KOPT-K1 (cell line): ENCODE measurements around the gene NXT1.

Experiments
- H3K27ac ChIP-seq: fragments of 200-600 bp; sonication (generic); 2 replicates; pipeline ENCODE4 v1.5.1; 2016; ENCODE audit warnings: antibody characterized with exemption, mild to moderate bottlenecking, low read depth, low read length; ENCODE audit not compliant: poor library complexity, severe bottlenecking
- H3K36me3 ChIP-seq: fragments of 200-600 bp; sonication (generic); 2 replicates; pipeline ENCODE4 v1.5.1; 2017; ENCODE audit warnings: antibody characterized with exemption, mild to moderate bottlenecking, low read length, moderate library complexity; ENCODE audit not compliant: insufficient read depth
- H3K9me3 ChIP-seq: fragments of 200-600 bp; sonication (generic); 2 replicates; pipeline ENCODE4 v1.5.1; 2017; ENCODE audit warnings: antibody characterized with exemption, low read length, mild to moderate bottlenecking; ENCODE audit not compliant: insufficient read depth, poor library complexity, severe bottlenecking

The NXT1 gene

DNA sequence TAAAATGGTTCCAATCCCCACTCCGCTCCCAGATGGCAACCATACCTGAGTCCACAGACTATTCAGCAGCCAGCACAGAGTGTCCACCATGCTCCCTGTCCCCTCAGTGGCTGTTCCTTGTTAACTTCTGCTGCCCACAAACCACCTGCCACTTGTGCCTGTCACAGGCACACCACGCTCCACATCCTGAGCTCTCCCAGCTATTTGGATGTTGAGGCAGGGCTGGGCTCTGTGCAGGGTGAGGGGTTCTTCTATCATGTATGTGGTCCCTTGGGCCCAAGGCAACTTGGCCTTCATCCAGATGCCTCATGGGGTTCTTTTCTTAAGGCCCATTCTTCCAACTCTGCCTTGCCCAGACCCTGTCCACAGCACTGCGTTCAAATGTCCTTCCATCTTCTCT, 34.0 kb upstream of the NXT1 start:
- Histone ChIP-seq H3K9me3 (peaks cover 4% of the 10 kb centered on the region), H3K36me3 (no peaks in the 10 kb centered on the region), H3K27ac (no peak overlapping the region)

DNA sequence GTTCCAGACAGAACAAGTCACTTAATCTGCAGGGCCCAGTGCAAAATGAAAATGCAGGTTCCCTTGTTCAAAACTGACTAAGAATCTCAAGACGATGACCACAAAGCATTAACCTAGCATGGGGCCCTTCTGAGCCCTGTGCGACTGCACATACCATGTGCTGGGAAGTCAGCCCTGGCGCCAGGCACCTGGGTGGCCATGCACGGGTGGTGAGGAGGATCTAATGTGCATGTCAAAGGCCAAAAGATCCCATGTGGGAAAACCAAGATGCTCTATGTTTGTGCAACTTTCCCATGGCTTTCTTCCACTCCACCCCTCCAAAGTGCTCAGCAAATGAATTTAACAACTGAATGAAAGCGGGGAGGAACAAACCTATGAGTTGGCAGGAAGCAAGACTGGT, 33.5 kb upstream of the NXT1 start:
- H3K9me3 ChIP-seq = peaks cover 4% of the 10 kb centered on the region
- H3K36me3 ChIP-seq = no peaks in the 10 kb centered on the region
- H3K27ac ChIP-seq = no peak overlapping the region

DNA sequence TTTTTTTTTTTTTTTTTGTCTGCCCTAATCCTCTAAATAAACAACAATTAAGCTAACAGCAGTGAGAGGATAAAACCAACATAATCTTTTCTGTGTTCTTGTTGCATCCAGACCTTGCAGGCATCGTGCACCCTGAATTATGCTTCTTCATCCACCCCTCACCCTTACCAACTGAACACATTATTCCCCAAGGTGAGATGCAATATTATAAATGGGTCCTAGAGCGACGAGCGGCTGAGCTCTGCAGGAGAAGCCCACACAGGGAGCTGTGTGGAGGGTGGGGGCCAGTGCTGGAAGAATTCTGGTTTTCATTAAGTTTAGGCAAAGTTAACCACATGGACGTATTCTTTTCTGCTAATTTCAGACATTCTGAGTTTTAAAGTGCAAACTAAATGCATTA, 32.2 kb upstream of the NXT1 start:
- Histone ChIP-seq H3K36me3 (no peaks in the 10 kb centered on the region), H3K9me3 (peaks cover 4% of the 10 kb centered on the region), H3K27ac (no peak overlapping the region)

DNA sequence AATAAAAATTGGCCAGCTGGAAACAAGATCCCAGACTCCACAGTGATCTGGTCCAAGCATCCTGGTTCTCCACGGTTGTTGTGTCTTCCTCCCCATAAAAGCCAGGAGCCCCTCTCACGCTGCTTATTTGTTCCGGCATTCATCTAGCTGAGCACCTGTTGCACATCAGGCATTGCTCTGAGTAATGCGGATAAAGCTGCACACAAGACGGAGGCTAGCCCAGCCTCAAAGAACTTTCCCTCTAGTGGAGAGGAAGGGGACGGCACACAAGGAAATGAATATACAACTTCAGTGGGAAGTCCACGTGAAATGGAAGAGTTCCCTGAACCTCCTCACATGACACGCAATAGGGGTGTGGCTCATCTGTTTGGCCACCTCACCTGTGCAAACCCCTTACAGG, 30.3 kb upstream of the NXT1 start:
- Histone ChIP-seq H3K9me3 (peaks cover 4% of the 10 kb centered on the region), H3K36me3 (no peaks in the 10 kb centered on the region), H3K27ac (no peak overlapping the region)

DNA sequence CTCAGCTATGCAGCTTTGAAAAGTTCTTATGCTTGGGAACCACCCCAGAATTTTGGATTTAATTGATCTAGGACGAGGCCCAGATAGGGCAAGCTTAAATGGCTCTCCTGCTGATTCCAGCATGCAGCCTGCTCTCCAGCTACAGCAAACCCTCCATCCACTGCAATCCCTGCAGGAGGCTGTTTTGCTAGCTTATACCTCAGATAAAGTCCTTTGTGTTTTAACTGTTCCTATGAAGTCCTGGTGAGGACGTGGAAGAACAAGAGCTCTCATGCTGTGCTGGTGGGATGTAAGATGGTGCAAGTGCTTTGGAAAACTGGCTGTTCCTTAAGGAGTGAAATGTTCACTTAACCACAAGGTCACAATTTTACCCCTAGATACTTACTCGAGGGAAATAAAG, 25.5 kb upstream of the NXT1 start:
- H3K27ac ChIP-seq = no peak overlapping the region
- H3K36me3 ChIP-seq = no peaks in the 10 kb centered on the region
- peaks cover 7% of the 10 kb centered on the region for H3K9me3 ChIP-seq

DNA sequence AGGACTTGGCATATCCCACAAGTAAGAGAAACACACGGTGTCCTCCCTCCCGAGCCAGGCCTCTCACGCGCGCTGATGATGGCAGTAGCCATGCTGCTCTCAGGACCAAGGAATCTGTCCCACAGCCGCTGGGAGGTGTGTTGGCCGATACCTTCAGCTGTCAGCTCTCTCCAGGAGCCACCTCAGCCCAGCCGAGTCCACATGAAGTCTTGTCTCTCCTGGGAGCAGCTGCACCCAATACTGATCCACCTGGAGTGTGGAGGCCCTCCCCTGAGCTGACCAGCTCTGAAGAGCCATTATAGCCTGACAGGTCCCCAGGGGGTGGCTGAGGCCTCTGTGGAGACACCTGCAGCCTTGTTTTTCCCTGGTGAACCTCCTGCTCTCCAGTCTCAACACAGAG, 23.8 kb upstream of the NXT1 start:
- Histone ChIP-seq H3K27ac (no peak overlapping the region), H3K9me3 (peaks cover 3% of the 10 kb centered on the region), H3K36me3 (no peaks in the 10 kb centered on the region)

DNA sequence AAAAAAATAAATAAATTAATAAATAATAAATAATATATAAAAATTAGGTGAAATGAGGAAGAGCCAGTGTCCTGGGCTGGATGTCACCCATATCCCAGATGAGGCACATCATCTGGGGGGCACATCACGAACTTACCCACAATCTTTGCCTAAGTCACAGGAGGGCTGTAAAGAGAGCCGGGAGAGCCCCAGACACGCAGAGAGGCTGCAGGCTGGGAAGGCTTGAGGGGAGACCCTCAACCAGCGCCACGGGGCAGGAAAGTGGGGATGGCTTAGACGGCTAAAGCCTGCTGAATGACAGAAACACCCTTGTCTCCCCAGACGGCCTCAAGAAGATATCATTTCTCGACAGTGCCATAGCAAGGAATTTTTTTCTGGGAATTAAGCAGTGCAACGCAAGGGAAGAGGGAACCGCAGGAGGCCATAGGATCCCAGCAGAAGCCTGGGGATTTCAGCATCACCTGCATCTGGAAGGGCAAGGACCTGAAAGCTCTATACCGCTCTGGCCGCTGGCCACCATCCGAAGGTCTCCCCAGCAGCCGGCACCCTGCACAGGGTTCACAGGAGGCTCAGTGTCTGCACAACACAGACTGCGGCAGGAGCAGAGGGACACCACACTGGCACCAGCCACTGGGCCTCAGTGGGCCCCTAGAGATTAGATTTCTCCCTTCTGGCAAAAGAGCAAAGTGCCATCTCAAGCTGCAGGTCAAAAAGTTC, 22.8 kb upstream of the NXT1 start:
- no peak overlapping the region for H3K27ac ChIP-seq
- peaks cover 3% of the 10 kb centered on the region for H3K9me3 ChIP-seq
- no peaks in the 10 kb centered on the region for H3K36me3 ChIP-seq

DNA sequence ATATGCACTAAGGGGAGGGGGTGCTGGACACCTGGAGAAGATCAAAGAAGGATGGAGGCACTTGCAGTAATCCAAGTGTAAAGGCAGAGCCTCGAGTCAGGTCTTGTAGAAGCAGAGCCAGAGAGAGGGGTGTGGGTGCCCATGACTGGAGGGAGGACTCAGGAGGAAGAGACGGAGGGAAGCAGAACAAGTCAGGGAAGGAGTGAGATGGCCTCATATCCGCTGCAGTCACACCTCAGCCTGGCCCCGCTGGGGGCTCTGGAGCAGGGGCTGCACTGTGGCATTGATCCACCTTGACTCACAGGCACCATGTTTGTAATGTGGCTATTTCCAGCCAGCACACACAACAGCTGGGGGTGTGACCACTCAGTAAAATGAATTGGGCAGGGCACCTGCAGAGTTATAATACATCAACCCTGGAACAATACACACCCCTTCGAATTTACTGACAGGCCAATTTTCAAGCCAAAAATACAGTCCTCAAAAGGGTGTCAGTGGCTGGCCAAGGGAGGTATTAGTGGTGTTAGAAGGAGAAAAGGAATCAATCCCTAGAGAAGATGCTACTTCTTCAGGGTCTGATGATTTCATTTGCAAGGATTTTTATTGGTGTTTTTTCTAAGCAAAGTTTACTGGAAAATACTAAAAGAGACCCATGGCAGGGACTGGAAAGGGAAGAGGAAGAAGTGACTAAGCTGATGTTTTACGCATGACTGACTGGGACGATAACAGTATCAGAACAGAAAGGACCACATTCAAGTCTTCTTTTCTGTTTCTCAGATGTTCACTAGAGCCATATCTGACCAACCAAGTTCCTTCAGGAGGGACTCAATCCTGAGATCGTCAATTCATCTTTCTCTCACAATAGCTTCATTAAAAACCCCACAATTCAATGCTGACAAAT, 18.9 kb upstream of the NXT1 start:
- Histone ChIP-seq H3K27ac (no peak overlapping the region), H3K36me3 (no peaks in the 10 kb centered on the region), H3K9me3 (peaks cover 3% of the 10 kb centered on the region)

DNA sequence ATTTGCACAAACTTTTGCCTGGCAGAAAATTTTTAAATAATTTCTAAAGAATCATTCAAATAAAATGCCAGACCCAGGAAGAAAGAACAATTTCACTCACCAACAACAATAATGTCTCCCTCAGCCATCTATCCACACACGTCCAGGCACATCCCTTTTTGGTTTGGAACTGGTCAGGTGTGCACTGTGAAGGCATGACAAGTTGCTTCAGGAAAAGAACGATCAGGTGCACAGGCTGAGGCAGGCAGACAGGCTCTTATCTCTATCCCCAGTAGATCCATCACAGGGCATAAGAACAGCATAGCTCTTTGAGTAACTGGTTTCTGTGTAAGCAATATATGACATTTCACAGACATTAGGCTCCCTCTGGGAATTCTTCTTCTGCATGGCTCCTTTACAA, 18.1 kb upstream of the NXT1 start:
- Histone ChIP-seq H3K36me3 (no peaks in the 10 kb centered on the region), H3K27ac (no peak overlapping the region), H3K9me3 (peaks cover 3% of the 10 kb centered on the region)

DNA sequence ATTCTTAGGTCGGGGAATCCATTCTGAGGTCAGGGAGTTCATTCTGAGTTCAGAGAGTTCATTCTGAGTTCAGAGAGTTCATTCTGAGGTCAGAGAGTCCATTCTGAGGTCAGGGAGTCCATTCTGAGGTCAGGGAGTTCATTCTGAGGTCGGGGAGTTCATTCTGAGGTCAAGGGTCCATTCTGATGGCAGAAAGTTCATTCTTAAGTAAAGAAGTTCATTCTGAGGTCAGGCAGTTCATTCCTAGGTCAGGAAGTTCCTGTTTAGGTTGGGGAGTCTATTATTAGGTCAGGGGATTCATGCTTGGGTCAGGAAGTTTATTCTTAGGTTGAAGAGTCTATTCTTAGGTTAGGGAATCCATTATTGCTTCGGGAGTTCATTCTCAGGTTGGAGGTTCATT, 16.5 kb upstream of the NXT1 start:
- H3K9me3 ChIP-seq = peaks cover 3% of the 10 kb centered on the region
- no peak overlapping the region for H3K27ac ChIP-seq
- H3K36me3 ChIP-seq = no peaks in the 10 kb centered on the region

DNA sequence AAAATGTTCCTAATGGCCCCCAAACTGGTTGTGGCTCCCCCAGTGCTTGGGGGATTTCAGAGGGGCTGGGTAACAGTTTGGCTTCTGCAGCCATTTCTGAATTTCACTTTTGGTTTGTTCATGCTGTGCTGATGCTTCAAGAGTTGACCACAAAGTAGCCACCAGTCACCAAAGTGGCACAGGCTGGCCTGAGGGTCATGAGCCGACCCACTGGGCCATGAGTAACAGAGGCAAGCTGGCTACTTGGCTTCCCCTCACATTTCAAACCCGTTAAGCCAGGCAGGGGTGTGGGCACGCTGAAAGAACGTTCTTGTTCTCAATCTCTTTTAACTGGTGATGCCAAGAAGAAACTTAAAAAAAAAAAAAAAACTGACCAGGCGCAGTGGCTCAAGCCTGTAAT, 15.1 kb upstream of the NXT1 start:
- H3K9me3 ChIP-seq = no peaks in the 10 kb centered on the region
- no peak overlapping the region for H3K27ac ChIP-seq
- H3K36me3 ChIP-seq = no peaks in the 10 kb centered on the region

DNA sequence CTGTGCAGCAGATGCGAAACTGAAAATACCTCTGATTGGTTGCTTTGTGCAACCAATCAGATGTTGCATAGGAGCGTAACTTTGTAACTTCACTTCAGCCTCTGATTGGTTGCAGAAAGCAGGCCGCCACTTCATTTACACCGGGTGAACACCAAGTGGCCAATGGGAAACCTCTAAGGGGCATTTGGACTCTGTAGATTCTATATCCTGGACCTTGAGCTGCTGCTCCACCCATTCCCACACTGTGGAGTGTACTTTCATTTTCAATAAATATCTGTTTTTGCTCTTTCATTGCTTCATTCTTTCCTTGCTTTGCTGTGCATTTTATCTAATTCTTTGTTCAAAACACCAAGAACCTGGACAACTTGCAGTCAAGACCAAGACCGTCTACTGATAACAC, 14.1 kb upstream of the NXT1 start:
- no peaks in the 10 kb centered on the region for H3K36me3 ChIP-seq

DNA sequence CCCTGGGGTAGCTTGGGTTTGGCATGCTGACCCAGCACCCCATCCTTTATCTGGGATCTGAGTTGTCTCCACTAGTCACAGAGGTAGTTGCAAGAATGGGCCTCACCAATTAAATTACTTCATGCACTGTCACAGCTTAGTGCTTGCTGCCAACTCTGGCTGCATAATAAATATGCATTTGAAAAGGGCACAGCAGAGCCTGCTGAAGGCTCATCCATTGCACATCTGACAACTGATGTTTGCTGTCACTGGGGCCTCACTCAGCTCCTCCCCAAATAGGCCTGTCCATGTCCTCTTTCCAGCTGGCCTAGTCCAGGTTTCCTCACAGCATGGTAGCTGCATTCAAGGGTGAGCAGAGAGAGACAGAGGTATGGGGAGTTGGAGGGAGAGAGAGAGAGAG, 13.3 kb upstream of the NXT1 start:
- H3K27ac ChIP-seq = no peak overlapping the region
- H3K9me3 ChIP-seq = no peaks in the 10 kb centered on the region
- H3K36me3 ChIP-seq = no peaks in the 10 kb centered on the region

More for the DNA sequence above, 14.1 kb upstream of the NXT1 start:
- Histone ChIP-seq H3K9me3 (no peaks in the 10 kb centered on the region), H3K27ac (no peak overlapping the region)

DNA sequence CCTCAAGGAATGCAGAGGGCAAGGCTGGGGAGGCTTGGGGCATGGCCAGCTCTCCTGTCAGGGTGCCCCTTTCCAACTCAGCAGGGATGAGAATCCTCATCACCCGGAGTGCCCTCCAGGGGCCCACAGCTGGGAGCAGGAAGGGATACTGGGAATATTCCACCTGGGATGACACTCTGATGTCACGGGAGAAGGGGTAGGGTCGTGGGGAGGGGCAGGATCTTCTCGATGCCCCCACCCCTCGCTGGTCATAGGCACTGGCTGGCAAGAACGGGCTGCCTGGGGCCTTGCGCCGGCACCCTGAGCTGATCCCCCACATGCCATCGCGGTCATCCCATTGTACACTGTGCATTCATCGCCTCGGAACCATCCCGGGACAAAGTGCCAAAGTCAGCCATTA, 10.6 kb upstream of the NXT1 start:
- no peaks in the 10 kb centered on the region for H3K36me3 ChIP-seq
- H3K27ac ChIP-seq = no peak overlapping the region
- H3K9me3 ChIP-seq = no peaks in the 10 kb centered on the region

DNA sequence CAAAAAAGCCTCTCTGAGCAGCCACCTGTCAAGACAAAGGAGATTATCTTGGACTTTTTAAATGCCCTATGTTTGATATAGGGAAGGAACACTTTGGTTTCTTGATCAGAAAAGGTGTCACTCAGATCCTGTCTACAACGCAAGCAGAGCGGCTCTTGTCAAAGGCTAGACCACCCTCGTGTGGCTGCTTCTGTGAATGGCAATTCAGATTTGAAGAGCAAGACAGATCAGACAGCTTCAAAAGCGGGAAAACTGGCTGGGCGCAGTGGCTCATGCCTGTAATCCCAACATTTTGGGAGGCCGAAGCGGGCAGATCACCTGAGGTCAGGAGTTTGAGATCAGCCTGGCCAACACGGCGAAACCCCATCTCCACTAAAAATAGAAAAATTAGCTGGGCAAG, 10.1 kb upstream of the NXT1 start:
- no peak overlapping the region for H3K27ac ChIP-seq
- no peaks in the 10 kb centered on the region for H3K36me3 ChIP-seq
- no peaks in the 10 kb centered on the region for H3K9me3 ChIP-seq

DNA sequence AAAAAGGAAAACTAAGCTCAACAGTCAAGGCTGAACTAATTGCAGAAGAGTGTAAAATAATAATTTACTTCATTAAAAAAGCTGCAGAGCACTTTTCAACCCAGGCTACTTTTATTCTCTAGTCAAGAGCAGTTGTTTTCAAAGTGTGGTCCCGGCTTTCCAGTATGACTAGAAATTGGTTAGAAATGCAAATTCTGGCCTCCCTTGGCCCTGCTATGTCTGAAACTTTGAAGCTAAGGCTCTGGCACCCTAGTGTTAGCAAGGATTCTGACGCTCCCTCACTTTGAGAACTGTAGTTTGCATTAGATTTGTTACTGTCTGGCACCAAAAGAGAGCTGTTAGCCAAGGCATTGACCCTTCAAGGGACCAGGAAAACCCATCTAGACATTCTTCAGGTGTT, 9.5 kb upstream of the NXT1 start:
- Histone ChIP-seq H3K27ac (no peak overlapping the region), H3K9me3 (no peaks in the 10 kb centered on the region), H3K36me3 (no peaks in the 10 kb centered on the region)
